HG02870 (cell line): ENCODE data around the gene CLASP1.
"Not testable (repeated sequence)": the region's sequence is repeated elsewhere in the genome, so short reads cannot be mapped to it uniquely, and the experiment has no call there.

Experiments used
- ATAC-seq: cut with Tn5 transposase; IDR thresholded peaks from one replicate; pipeline ENCODE4 v1.9.1; 2021; ENCODE audit warnings: mild to moderate bottlenecking, moderate library complexity; ENCODE audit not compliant: unreplicated experiment

CLASP1 gene

DNA sequence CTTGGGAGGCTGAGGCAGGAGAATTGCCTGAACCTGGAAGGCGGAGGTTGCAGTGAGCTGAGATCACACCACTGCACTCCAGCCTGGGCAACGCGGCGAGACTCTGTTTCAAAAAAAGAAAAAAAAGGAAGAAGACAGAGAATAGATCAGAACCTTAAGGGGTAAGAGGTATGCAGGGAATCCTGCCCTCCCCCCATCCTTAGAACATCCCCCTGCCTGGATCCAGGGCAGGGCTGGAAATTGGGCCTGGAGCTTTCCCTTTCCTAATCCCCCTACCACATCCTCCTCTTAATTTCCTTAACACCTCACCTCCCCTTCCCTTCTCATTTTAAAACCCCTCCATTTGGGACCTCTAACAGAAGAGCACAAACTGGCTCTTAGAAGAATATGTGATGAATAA is 62.1 kb downstream of the CLASP1 start:
- ATAC-seq: no peak

DNA sequence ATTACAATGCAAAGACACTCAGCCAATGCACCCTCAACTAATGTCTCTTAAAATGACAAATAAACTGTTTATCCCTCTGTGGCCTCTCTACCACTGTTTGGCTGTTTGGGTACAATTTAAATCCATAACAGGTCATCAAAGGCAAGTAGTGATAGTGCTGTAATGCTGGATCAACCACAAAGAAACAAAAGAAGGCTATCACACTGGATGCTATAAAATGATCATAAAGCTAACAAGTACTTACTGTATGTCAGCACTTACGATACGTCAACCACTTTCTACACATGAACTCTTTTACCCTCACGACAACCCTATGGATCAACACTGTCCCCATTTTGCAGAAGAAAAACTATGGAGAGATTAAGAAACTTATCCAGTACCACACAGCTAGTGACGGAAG is 64.5 kb downstream of the CLASP1 start:
- no peak for ATAC-seq

DNA sequence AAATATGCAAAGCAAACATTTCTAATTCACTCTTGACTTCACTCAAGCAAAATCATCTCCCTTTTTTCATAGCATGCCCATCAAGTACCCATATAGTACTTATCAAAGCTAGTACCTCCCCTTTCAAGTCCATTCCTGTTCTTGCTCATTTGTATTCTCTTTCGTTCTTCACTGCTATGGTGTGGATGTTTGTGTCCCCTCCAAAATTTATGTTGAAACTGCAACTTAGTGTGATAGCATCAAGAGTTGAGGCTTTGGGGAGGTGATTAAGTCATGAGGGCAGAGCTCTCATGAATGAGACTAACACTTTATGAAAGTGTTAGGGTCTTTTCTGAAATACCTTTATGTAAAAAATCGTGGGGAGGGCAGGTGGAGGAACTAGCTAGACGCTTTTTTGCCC is 65.7 kb downstream of the CLASP1 start:
- ATAC-seq: no peak

- ATAC-seq: no peak
These were observed 67.0 kb downstream of the CLASP1 start for GRCh38 chr2:121582272-121582671.

- ATAC-seq: no peak
These were observed 70.0 kb downstream of the CLASP1 start for GRCh38 chr2:121579309-121579708.

GRCh38 chr2:121577381-121577780 is 71.9 kb downstream of the CLASP1 start:
- ATAC-seq: no peak

DNA sequence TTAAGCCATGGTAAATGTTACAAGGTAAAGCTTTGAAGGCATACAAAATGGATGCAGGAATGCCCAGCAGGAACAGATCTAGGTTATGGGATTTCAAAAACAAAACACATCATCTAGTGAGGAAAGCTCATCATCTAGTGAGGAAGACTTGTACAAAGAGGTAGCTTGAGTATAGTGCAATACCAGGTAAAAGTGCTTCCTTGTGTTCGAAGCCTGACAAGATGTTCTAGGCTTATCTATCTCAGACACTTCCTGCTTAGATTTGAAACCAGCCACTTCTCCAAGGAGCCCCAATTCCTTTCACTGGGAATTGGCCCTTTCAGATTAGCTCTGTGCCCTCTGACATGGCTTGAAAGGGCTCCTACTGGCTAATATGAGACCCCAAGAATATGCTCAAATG is 73.0 kb downstream of the CLASP1 start:
- no peak for ATAC-seq

GRCh38 chr2:121575800-121576199 is 73.5 kb downstream of the CLASP1 start:
- no peak for ATAC-seq

- ATAC-seq: no peak
These were observed 78.6 kb downstream of the CLASP1 start for GRCh38 chr2:121570667-121571055.

GRCh38 chr2:121570036-121570666 is 79.1 kb downstream of the CLASP1 start:
- no peak for ATAC-seq

- ATAC-seq: no peak
These were observed 81.3 kb downstream of the CLASP1 start for GRCh38 chr2:121567957-121568409.

DNA sequence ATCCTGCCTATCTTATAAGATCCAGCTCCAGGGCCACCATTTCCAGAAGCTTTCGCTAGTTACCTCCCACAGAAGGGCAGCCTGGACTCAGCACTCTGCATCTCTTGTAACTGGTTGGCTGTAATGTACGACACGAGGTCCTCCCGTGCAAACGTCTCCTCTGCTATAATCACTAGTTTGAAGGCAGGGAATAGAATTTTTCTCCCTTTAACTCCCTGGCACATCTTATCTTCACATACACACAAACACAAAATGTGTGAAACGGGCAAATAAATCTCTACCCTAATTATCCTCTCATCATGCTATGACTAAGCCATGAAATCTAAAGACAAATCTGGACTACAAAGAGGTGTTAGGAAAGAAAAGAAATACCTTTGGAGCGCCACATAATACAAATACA is 81.8 kb downstream of the CLASP1 start:
- no peak for ATAC-seq

DNA sequence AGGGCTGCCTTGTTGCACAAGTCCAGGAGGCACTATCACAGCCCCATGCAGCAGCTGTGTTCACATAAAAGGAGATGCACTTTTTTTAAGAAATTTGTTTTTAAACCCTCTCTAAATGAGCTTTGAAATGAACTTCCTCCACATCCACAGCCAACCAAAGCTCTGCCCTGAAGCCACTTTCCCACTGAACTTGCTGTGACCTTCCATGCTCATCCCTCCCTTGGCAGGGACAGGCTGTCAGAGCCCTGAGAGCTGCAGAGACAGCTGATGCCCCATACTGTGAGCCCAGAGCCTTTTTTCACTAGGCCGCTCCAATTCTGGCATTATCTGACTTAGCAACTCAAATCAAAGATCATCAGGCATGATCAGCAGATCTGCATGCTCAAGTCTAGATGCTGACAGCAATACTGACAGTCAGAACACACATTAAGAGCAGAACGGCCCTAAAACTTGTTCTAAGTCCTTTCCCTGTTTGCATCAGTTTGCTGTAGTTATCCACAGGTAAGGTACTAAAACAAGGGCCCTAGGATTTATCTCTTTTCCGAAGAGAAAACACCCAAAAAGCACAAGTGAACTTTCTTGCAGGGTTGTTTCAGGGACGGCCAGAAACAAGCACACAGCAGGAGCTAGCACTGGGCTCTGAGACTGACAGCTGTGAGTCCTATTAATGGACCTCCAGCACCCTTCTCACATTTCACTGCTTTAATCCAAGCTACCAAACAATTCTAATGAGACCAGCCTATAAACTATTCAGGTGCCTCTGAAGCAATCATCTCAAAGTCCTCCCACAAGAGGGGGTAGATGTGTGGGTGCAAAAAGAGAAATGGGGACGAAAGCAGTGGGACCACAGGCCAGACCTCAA is 83.6 kb downstream of the CLASP1 start:
- ATAC-seq: no peak

GRCh38 chr2:121564905-121565304 is 84.4 kb downstream of the CLASP1 start:
- ATAC-seq: no peak

GRCh38 chr2:121563754-121564153 is 85.5 kb downstream of the CLASP1 start:
- ATAC-seq: not testable (repeated sequence)

DNA sequence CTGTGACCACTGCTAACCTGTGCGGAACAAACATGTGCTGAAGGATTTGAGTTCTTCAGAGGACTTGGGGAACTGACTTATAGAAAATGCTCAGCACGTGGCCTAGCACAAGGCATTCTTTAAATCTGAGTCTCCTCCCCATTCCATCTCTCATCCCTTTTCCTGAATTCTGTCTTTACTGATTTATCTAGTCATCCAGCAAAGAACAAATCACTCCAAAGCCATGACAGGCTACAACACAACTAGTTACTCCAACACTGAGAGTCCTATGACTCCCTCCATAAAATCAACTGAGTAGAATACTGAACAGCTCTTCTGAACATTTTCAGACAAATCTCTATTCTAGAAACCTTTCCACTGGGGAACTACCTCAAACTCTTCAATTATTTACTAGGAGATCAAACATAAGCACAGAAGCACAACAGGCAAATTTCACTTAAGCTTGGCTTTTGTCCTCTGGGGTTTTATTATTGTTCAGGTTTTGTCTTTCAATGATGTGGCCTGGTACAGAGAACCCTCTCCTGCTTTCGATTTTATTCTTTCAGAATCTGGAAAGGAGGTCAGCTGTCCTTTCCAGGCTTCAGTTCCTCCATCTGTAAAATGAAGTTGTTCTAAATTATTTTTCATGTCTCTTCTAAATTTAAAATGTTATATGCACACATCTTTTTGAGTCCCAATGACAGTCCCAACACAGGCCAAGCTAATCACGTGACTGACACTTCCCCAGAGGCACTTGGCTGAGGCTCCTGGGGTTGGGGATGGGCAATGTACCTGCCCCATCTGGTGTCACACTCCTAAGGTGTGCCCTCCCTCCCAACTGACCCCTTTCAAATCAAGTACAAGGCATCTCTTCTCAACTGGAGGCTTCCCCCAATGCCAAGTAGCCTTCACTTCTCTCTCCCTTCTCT is 86.7 kb downstream of the CLASP1 start:
- no peak for ATAC-seq

GRCh38 chr2:121561617-121562268 is 87.5 kb downstream of the CLASP1 start:
- no peak for ATAC-seq

DNA sequence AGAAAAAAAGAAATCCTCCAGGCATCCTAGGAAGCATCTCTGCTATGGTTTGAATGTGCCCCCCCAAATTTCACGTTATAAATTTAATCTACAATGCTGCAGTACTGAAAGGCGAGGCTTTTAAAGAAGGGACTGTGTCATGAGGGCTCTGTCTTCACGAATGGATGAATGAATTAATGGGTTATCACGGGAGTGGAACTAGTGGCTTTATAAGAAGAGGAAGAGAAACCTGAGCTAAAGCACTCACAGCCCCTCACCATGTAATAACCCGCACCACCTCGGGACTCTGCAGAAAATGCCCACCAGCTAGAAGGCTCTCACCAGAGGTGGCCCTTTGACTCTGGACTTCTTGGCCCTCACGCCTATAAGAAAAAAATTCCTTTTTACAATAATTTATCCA is 90.9 kb downstream of the CLASP1 start:
- ATAC-seq: peak; percentile 46

- ATAC-seq: no peak
These were observed 94.3 kb downstream of the CLASP1 start for GRCh38 chr2:121555008-121555407.

DNA sequence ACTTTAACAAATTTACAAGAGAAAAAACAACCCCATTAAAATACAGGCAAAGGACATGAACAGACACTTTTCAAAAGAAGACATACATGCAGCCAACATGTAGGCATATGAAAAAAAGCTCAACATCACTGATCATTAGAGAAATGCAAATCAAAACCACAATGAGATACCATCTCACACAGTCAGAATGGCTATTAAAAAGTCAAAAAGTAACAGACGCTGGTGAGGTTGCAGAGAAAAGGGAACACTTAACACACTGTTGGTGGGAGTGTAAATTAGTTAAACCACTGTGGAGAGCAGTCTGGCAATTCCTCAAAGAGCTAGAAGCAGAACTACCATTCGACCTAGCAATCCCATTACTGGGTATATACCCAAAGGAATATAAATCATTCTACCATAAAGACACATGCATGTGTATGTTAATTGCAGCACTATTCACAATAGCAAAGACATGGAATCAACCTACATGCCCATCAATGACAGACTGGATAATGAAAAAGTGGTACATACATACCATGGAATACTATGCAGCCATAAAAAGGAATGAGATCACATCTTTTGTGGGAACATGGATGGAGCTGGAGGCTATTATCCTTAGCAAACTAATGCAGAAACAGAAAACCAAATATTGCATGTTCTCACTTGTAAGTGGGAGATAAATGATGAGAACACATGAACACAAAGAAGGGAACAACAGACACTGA is 96.6 kb downstream of the CLASP1 start:
- ATAC-seq: peak; percentile 62
